Cortex of kidney (tissue), 1 donor: Measurements from ENCODE around the gene TTLL5.

ENCODE experiments used
- DNase-seq: peaks from one replicate; lab custom pipeline; 2025; lab: John Stamatoyannopoulos, UW

The TTLL5 gene

GRCh38 chr14:75961662-75962061 lies 300.6 kb downstream of the TTLL5 start:
- no peak for DNase-seq

GRCh38 chr14:75967866-75968265 lies 306.8 kb downstream of the TTLL5 start:
- DNase-seq: no peak

- no peak for DNase-seq
Measured at GRCh38 chr14:75968456-75968855, 307.4 kb downstream of the TTLL5 start.

- DNase-seq: no peak
Measured at GRCh38 chr14:75969126-75969525, 308.1 kb downstream of the TTLL5 start.

GRCh38 chr14:75969891-75970290 lies 308.8 kb downstream of the TTLL5 start:
- DNase-seq: no peak

- no peak for DNase-seq
Measured at GRCh38 chr14:75970989-75971388, 309.9 kb downstream of the TTLL5 start.

- no peak for DNase-seq
Measured at GRCh38 chr14:75971509-75971908, 310.5 kb downstream of the TTLL5 start.

GRCh38 chr14:75972801-75973421 lies 311.9 kb downstream of the TTLL5 start:
- no peak for DNase-seq

GRCh38 chr14:75976826-75977581 lies 316.0 kb downstream of the TTLL5 start:
- no peak for DNase-seq

- DNase-seq: no peak
Measured at GRCh38 chr14:75977582-75977943, 316.5 kb downstream of the TTLL5 start.

- DNase-seq: no peak
Measured at GRCh38 chr14:75978249-75978731, 317.2 kb downstream of the TTLL5 start.

GRCh38 chr14:75979071-75979571 lies 318.1 kb downstream of the TTLL5 start:
- DNase-seq: no peak

- no peak for DNase-seq
Measured at GRCh38 chr14:75979648-75980565, 318.9 kb downstream of the TTLL5 start.

GRCh38 chr14:75980856-75981255 lies 319.8 kb downstream of the TTLL5 start:
- DNase-seq: no peak

- no peak for DNase-seq
Measured at GRCh38 chr14:75981426-75982265, 320.6 kb downstream of the TTLL5 start, which contains the start of gene TGFB3. Gene TGFB3, minus strand, starts transcription at chr14:75981995. Its CDS starts 1,102 bp downstream, at chr14:75980893.

GRCh38 chr14:75982266-75983018 lies 321.4 kb downstream of the TTLL5 start:
- DNase-seq: no peak

- no peak for DNase-seq
Measured at GRCh38 chr14:75983019-75983358, 321.9 kb downstream of the TTLL5 start.

- no peak for DNase-seq
Measured at GRCh38 chr14:75984674-75985073, 323.6 kb downstream of the TTLL5 start.

- DNase-seq: no peak
Measured at GRCh38 chr14:75985618-75986438, 324.8 kb downstream of the TTLL5 start, which contains the start of gene IFT43. Gene IFT43, plus strand, starts transcription at chr14:75985763. Its CDS starts 24 bp downstream, at chr14:75985787.

GRCh38 chr14:75986439-75986765 lies 325.4 kb downstream of the TTLL5 start:
- no peak for DNase-seq
